ENCODE data around the gene TRPV3.
"Not testable (repeated sequence)": the region's sequence is repeated elsewhere in the genome, so short reads cannot be mapped to it uniquely, and the experiment has no call there.

Gene TRPV3

DNA sequence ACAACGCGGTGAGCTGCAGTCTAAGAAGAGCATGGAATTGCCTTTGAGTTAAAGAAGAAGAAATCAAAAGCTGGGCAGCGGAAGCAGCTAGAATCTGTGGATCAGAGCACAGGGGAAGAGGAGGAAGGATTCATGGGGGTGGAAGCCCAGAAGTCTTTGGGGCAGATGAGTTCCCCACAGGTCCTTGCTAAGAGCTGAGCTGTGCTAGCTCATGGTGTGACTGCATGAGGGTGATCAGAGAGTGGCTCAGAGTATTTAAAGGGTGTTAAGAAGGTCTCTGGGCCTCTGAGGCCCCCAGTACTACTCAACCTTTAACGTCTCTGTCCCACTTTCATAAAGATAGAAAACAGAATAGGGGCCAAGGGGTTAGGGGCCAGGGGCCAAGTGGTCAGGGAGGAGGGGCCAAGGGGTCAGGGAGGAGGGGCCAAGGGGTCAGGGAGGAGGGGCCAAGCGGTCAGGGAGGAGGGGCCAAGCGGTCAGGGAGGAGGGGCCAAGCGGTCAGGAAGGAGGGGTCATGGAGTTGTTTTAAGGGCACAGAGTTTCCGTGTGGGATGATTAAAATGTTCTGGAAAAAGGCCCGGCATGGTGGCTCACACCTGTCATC is 12.0 kb upstream of the TRPV3 start:
- Histone ChIP-seq H3K14ac (ENCODE audit: low read length) (no peak overlapping the region), H3K4me2 (ENCODE audit: low read length) (no peak overlapping the region)
- no CpG with 5 or more reads among the region's 9 CpGs for WGBS (ENCODE audit: extremely low coverage, insufficient coverage, insufficient read length)

DNA sequence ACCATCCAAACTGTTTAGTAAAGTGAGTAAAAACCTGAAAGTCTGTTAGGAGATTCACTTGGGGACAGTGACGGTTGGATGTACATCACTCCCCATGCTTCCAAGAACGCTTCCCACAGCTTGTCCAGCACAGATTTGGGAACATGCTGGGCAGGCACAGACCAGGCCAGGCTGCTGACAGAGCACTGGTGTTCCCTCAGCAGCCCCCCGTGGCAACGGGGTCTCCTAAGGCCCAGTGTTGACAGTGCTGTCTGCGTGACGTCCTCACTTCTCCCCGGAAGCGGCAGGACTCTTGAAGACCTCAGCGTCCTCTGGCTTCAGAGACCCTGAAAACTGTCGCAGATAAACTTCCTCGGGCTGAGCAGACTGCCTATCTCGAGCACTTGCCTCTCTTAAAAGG is 8.9 kb upstream of the TRPV3 start:
- Histone ChIP-seq H3K4ac (ENCODE audit: low read depth, low read length) (no peak overlapping the region), H2BK12ac (ENCODE audit: low read length) (no peak overlapping the region), H4K8ac (ENCODE audit: low read depth, low read length) (no peak overlapping the region), H3K23ac (ENCODE audit: low read length) (no peak overlapping the region), H3K79me1 (ENCODE audit: low read length) (no peaks in the 10 kb centered on the region), H3K18ac (ENCODE audit: low read length) (no peak overlapping the region), H2BK120ac (ENCODE audit: insufficient read depth, low read length, poor library complexity) (no peak overlapping the region), H3K27ac (ENCODE audit: low read depth, low read length) (no peak overlapping the region), H3K79me2 (ENCODE audit: control insufficient read depth, insufficient read depth, low read length, poor library complexity) (no peaks in the 10 kb centered on the region), H2AK5ac (ENCODE audit: low read length) (no peak overlapping the region), H3K27me3 (ENCODE audit: insufficient read depth, low read length) (no peaks in the 10 kb centered on the region), H3K14ac (ENCODE audit: low read length) (no peak overlapping the region), H3K9ac (ENCODE audit: low read length) (no peak overlapping the region), H3K4me2 (ENCODE audit: low read length) (no peak overlapping the region), H4K91ac (ENCODE audit: low read depth, low read length) (no peak overlapping the region), H3K4me1 (ENCODE audit: control insufficient read depth in 1 of 2, insufficient read depth in 2 of 2, low read length in 2 of 2) (no peaks in the 10 kb centered on the region), H3K36me3 (ENCODE audit: control insufficient read depth in 1 of 2, insufficient read depth in 2 of 2, low read length in 2 of 2) (peaks cover 2 to 8% of the 10 kb centered on the region in 2 experiments), H2BK5ac (ENCODE audit: low read depth, low read length, poor library complexity) (no peak overlapping the region), H4K12ac (ENCODE audit: low read depth, low read length) (no peak overlapping the region), H3K9me3 (ENCODE audit: insufficient read depth, low read depth, low read length) (no peaks in the 10 kb centered on the region), H3K4me3 (ENCODE audit: low read depth, low read length) (peak overlapping the region; percentile 32), H2AFZ (ENCODE audit: insufficient read depth, low read length, poor library complexity) (no peak overlapping the region)
- no CpG with 5 or more reads among the region's 12 CpGs for WGBS (ENCODE audit: extremely low coverage, insufficient coverage, insufficient read length)
- DNase-seq = no peak

More for the DNA sequence above, 12.0 kb upstream of the TRPV3 start:
- H3K9me3 ChIP-seq (ENCODE audit: insufficient read depth, low read depth, low read length) = no peaks in the 10 kb centered on the region
- H2BK12ac ChIP-seq (ENCODE audit: low read length) = no peak overlapping the region
- no peak overlapping the region for H4K91ac ChIP-seq (ENCODE audit: low read depth, low read length)
- no peak overlapping the region for H3K9ac ChIP-seq (ENCODE audit: low read length)
- H3K23ac ChIP-seq (ENCODE audit: low read length) = no peak overlapping the region
- no peak for DNase-seq
- no peaks in the 10 kb centered on the region for H3K79me2 ChIP-seq (ENCODE audit: control insufficient read depth, insufficient read depth, low read length, poor library complexity)
- no peak overlapping the region for H3K4me3 ChIP-seq (ENCODE audit: low read depth, low read length)
- H2BK120ac ChIP-seq (ENCODE audit: insufficient read depth, low read length, poor library complexity) = no peak overlapping the region
- no peak overlapping the region for H3K27ac ChIP-seq (ENCODE audit: low read depth, low read length)
- no peak overlapping the region for H4K12ac ChIP-seq (ENCODE audit: low read depth, low read length)
- H3K4ac ChIP-seq (ENCODE audit: low read depth, low read length) = no peak overlapping the region
- no peak overlapping the region for H2AFZ ChIP-seq (ENCODE audit: insufficient read depth, low read length, poor library complexity)
- no peaks in the 10 kb centered on the region for H3K79me1 ChIP-seq (ENCODE audit: low read length)
- peaks cover 5 to 9% of the 10 kb centered on the region in 2 experiments for H3K36me3 ChIP-seq (ENCODE audit: control insufficient read depth in 1 of 2, insufficient read depth in 2 of 2, low read length in 2 of 2)
- H3K18ac ChIP-seq (ENCODE audit: low read length) = no peak overlapping the region
- no peak overlapping the region for H2BK5ac ChIP-seq (ENCODE audit: low read depth, low read length, poor library complexity)
- no peak overlapping the region for H2AK5ac ChIP-seq (ENCODE audit: low read length)
- no peaks in the 10 kb centered on the region for H3K27me3 ChIP-seq (ENCODE audit: insufficient read depth, low read length)
- H4K8ac ChIP-seq (ENCODE audit: low read depth, low read length) = no peak overlapping the region
- H3K4me1 ChIP-seq (ENCODE audit: control insufficient read depth in 1 of 2, insufficient read depth in 2 of 2, low read length in 2 of 2) = no peaks in the 10 kb centered on the region

DNA sequence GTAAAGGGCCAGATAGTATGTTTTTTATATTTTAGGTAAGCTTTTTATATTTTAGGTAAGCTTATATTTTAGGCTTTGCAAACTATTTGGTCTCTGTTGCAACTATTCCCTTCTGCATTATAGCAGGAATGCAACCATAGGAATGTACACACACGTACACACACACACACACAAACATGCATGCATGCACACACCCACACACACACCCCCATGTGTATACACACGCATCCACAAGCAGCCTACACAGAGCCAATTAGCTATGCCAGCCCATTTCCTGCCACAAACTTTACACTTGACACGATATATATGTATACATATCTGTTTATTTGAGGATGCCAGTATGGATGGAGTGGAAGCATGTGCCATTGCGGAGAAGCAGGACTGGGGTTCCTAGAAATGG is 7.5 kb upstream of the TRPV3 start:
- whole genome bisulfite sequencing (ENCODE audit: extremely low coverage, insufficient coverage, insufficient read length) = no CpG with 5 or more reads among the region's 4 CpGs
- H3K79me2 ChIP-seq (ENCODE audit: control insufficient read depth, insufficient read depth, low read length, poor library complexity) = no peaks in the 10 kb centered on the region
- no peak for DNase-seq
- H2BK120ac ChIP-seq (ENCODE audit: insufficient read depth, low read length, poor library complexity) = no peak overlapping the region
- no peak overlapping the region for H4K91ac ChIP-seq (ENCODE audit: low read depth, low read length)
- H2BK12ac ChIP-seq (ENCODE audit: low read length) = no peak overlapping the region
- H3K79me1 ChIP-seq (ENCODE audit: low read length) = no peaks in the 10 kb centered on the region
- no peak overlapping the region for H3K4ac ChIP-seq (ENCODE audit: low read depth, low read length)
- peaks cover 0 to 4% of the 10 kb centered on the region in 2 experiments for H3K36me3 ChIP-seq (ENCODE audit: control insufficient read depth in 1 of 2, insufficient read depth in 2 of 2, low read length in 2 of 2)
- no peak overlapping the region for H3K23ac ChIP-seq (ENCODE audit: low read length)
- no peak overlapping the region for H3K27ac ChIP-seq (ENCODE audit: low read depth, low read length)
- no peak overlapping the region for H4K12ac ChIP-seq (ENCODE audit: low read depth, low read length)
- no peak overlapping the region for H2BK5ac ChIP-seq (ENCODE audit: low read depth, low read length, poor library complexity)
- no peak overlapping the region for H3K9ac ChIP-seq (ENCODE audit: low read length)
- H2AK5ac ChIP-seq (ENCODE audit: low read length) = no peak overlapping the region
- H3K4me2 ChIP-seq (ENCODE audit: low read length) = no peak overlapping the region
- no peak overlapping the region for H3K14ac ChIP-seq (ENCODE audit: low read length)
- H3K18ac ChIP-seq (ENCODE audit: low read length) = no peak overlapping the region
- H3K4me3 ChIP-seq (ENCODE audit: low read depth, low read length) = no peak overlapping the region
- no peaks in the 10 kb centered on the region for H3K9me3 ChIP-seq (ENCODE audit: insufficient read depth, low read depth, low read length)
- no peaks in the 10 kb centered on the region for H3K4me1 ChIP-seq (ENCODE audit: control insufficient read depth in 1 of 2, insufficient read depth in 2 of 2, low read length in 2 of 2)
- no peak overlapping the region for H2AFZ ChIP-seq (ENCODE audit: insufficient read depth, low read length, poor library complexity)
- no peaks in the 10 kb centered on the region for H3K27me3 ChIP-seq (ENCODE audit: insufficient read depth, low read length)
- no peak overlapping the region for H4K8ac ChIP-seq (ENCODE audit: low read depth, low read length)

DNA sequence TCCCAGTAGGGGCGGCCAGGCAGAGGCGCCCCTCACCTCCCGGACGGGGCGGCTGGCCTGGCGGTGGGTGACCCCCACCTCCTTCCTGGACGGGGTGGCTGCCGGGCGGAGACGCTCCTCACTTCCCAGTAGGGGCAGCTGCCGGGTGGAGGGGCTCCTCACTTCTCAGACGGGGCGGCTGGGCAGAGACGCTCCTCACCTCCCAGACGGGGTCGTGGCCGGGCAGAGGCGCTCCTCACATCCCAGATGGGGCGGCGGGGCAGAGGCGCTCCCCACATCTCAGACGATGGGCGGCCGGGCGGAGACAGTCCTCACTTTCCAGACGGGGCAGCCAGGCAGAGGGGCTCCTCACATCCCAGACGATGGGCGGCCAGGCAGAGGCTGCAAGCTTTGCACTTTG is 6.6 kb upstream of the TRPV3 start:
- H3K4me2 ChIP-seq (ENCODE audit: low read length); H4K8ac ChIP-seq (ENCODE audit: low read depth, low read length): not testable (repeated sequence)

More for the DNA sequence above, 6.6 kb upstream of the TRPV3 start:
- not testable (repeated sequence) for H3K4me1 ChIP-seq (ENCODE audit: control insufficient read depth in 1 of 2, insufficient read depth in 2 of 2, low read length in 2 of 2); H2AK5ac ChIP-seq (ENCODE audit: low read length); H3K14ac ChIP-seq (ENCODE audit: low read length); H3K27ac ChIP-seq (ENCODE audit: low read depth, low read length); H2BK12ac ChIP-seq (ENCODE audit: low read length); H4K12ac ChIP-seq (ENCODE audit: low read depth, low read length); H3K79me2 ChIP-seq (ENCODE audit: control insufficient read depth, insufficient read depth, low read length, poor library complexity); H2BK120ac ChIP-seq (ENCODE audit: insufficient read depth, low read length, poor library complexity); H3K18ac ChIP-seq (ENCODE audit: low read length); H2AFZ ChIP-seq (ENCODE audit: insufficient read depth, low read length, poor library complexity); H3K9ac ChIP-seq (ENCODE audit: low read length); H4K91ac ChIP-seq (ENCODE audit: low read depth, low read length); H3K27me3 ChIP-seq (ENCODE audit: insufficient read depth, low read length); DNase-seq; H3K23ac ChIP-seq (ENCODE audit: low read length); H3K9me3 ChIP-seq (ENCODE audit: insufficient read depth, low read depth, low read length); H3K79me1 ChIP-seq (ENCODE audit: low read length); H2BK5ac ChIP-seq (ENCODE audit: low read depth, low read length, poor library complexity); H3K4ac ChIP-seq (ENCODE audit: low read depth, low read length); H3K4me3 ChIP-seq (ENCODE audit: low read depth, low read length); H3K36me3 ChIP-seq (ENCODE audit: control insufficient read depth in 1 of 2, insufficient read depth in 2 of 2, low read length in 2 of 2)
- WGBS (ENCODE audit: extremely low coverage, insufficient coverage, insufficient read length) = no CpG with 5 or more reads among the region's 28 CpGs

All from trophoblast cell (in vitro differentiated cells and primary cell).